Middle frontal gyrus (tissue), 1 donor: ENCODE measurements around the gene DPF3.

Experiments
- DNase-seq: peaks from one replicate; pipeline ENCODE4 v3.0.0-alpha.2; 2015; ENCODE audit warnings: low spot score; ENCODE audit errors: extremely low spot score

The DPF3 gene

GRCh38 chr14:72893636-72894322 lies at the start of gene DPF3:
Gene DPF3 (minus strand): TSS chr14:72894101. CDS start chr14:72894088, 13 bp downstream.
- DNase-seq, result peak; percentile 95

- DNase-seq, result no peak
Observed at GRCh38 chr14:72942934-72943333, 49.0 kb upstream of the DPF3 start.

- no peak for DNase-seq
Observed at GRCh38 chr14:72941286-72941985, 47.5 kb upstream of the DPF3 start.

- DNase-seq, result no peak
Observed at GRCh38 chr14:72939630-72940029, 45.7 kb upstream of the DPF3 start.

GRCh38 chr14:72932893-72933292 lies 39.0 kb upstream of the DPF3 start:
- no peak for DNase-seq

- DNase-seq, result no peak
Observed at GRCh38 chr14:72929316-72930080, 35.6 kb upstream of the DPF3 start.

GRCh38 chr14:72928872-72929271 lies 35.0 kb upstream of the DPF3 start:
- no peak for DNase-seq

- peak; percentile 95 for DNase-seq
Observed at GRCh38 chr14:72926292-72927028, 32.6 kb upstream of the DPF3 start, which contains the start of gene DCAF4. Gene DCAF4 (plus strand): TSS chr14:72926464. CDS start chr14:72937979, 11,515 bp downstream.

GRCh38 chr14:72925815-72926291 lies 32.0 kb upstream of the DPF3 start:
- DNase-seq, result no peak

- DNase-seq, result no peak
Observed at GRCh38 chr14:72925171-72925759, 31.4 kb upstream of the DPF3 start.

GRCh38 chr14:72924337-72924736 lies 30.4 kb upstream of the DPF3 start:
- DNase-seq, result no peak

GRCh38 chr14:72921396-72921795 lies 27.5 kb upstream of the DPF3 start:
- no peak for DNase-seq

GRCh38 chr14:72920008-72920407 lies 26.1 kb upstream of the DPF3 start:
- no peak for DNase-seq

- no peak for DNase-seq
Observed at GRCh38 chr14:72917094-72917802, 23.3 kb upstream of the DPF3 start.

- no peak for DNase-seq
Observed at GRCh38 chr14:72916174-72916573, 22.3 kb upstream of the DPF3 start.

- no peak for DNase-seq
Observed at GRCh38 chr14:72913809-72914208, 19.9 kb upstream of the DPF3 start.

- no peak for DNase-seq
Observed at GRCh38 chr14:72909163-72909562, 15.3 kb upstream of the DPF3 start.

- no peak for DNase-seq
Observed at GRCh38 chr14:72907886-72908285, 14.0 kb upstream of the DPF3 start.

- no peak for DNase-seq
Observed at GRCh38 chr14:72906879-72907278, 13.0 kb upstream of the DPF3 start.

- DNase-seq, result no peak
Observed at GRCh38 chr14:72906316-72906715, 12.4 kb upstream of the DPF3 start.
